HG02970 (cell line): ENCODE data around the gene ARL4D.

Experiments
- ATAC-seq: cut with Tn5 transposase; IDR thresholded peaks from one replicate; pipeline ENCODE4 v1.9.1; 2021; ENCODE audit warnings: mild to moderate bottlenecking, moderate library complexity, moderate number of reproducible peaks; ENCODE audit not compliant: unreplicated experiment, low FRiP score

The ARL4D gene

GRCh38 chr17:43449470-43450248, 50.9 kb downstream of the ARL4D start:
- ATAC-seq, result no peak
